ENCODE results near the gene R3HDM4. TPM values are rescaled to one million over a fixed set of nuclear protein-coding genes. Genes with fewer than 3 reads are reported as not detected.

R3HDM4 gene
- total and polyA plus RNA-seq, 9 of the 15 experiments (the other 6 are each of a cell fraction or from before 2014, with no cell fraction given), result 3.2 to 154 (median 59.0) TPM

- TF ChIP-seq UBTF (IDR thresholded peaks at IDR 0.05; ENCODE audit: borderline replicate concordance in 1 of 2, low read depth in 2 of 2, low read length in 2 of 2), result no peak
- TF ChIP-seq ILF3 (IDR thresholded peaks at IDR 0.05; ENCODE audit: borderline replicate concordance), result peak; percentile 77; the same call in 1 of the 2 replicates
- TF ChIP-seq PHB2 (IDR thresholded peaks at IDR 0.05; ENCODE audit: low read depth), result no peak
- TF ChIP-seq DPF2 (IDR thresholded peaks at IDR 0.05), result 0 out of 2 replicates have a peak, but pooled peaks have one; percentile 53
- TF ChIP-seq PHF20 (IDR thresholded peaks at IDR 0.05; ENCODE audit: partially characterized antibody), result peak; percentile 13
- no peak for TF ChIP-seq ZFP1 (CRISPR knock-in tag; IDR thresholded peaks at IDR 0.05)
- TF ChIP-seq BCL6 (CRISPR knock-in tag; IDR thresholded peaks at IDR 0.05), result no peak
- no peak for TF ChIP-seq MITF (IDR thresholded peaks at IDR 0.05)
- no peak for TF ChIP-seq PTBP1 (IDR thresholded peaks at IDR 0.05; ENCODE audit: low read depth, low read length)
- TF ChIP-seq ZNF696 (CRISPR knock-in tag; conservative IDR thresholded peaks at IDR 0.05), result no peak
- TF ChIP-seq MXI1 (IDR thresholded peaks at IDR 0.05; ENCODE audit: low read depth, low read length), result peak; percentile 47; the same call in 1 of the 2 replicates
- no peak for TF ChIP-seq ZBTB9 (CRISPR knock-in tag; IDR thresholded peaks at IDR 0.05)
- no peak for TF ChIP-seq FOXJ3 (CRISPR knock-in tag; IDR thresholded peaks at IDR 0.05)
- no peak for TF ChIP-seq ZBED1 (IDR thresholded peaks at IDR 0.05)
- peak; percentile 48 for TF ChIP-seq HNRNPLL (IDR thresholded peaks at IDR 0.05; ENCODE audit: low read depth, low read length, poor library complexity, severe bottlenecking)
- TF ChIP-seq HNRNPUL1 (IDR thresholded peaks at IDR 0.05; ENCODE audit: low read length), result no peak
- TF ChIP-seq MLLT1 (IDR thresholded peaks at IDR 0.05), result peak in 1 of 2 experiments; percentile 66; a peak in 2 of 4 replicates
- TF ChIP-seq E2F8 (IDR thresholded peaks at IDR 0.05; ENCODE audit: low read depth, partially characterized antibody), result peak; percentile 17
These were observed 19.9 kb downstream of the R3HDM4 start, which contains the start of the genes MED16 and RNU6-9 (continued) for GRCh38 chr19:892894-893689.

Measured in K562 (cell line).